Activated CD4-positive, alpha-beta memory T cell treated with anti-CD3 and anti-CD28 coated beads for 36 hours (primary cell): ENCODE results near the gene CYP26B1. TPM values are rescaled to one million over a fixed set of nuclear protein-coding genes. Genes with fewer than 3 reads are reported as not detected.

Experiments
- CTCF ChIA-PET: fragments of 350-600 bp; sonication (Branson Sonifier 250); formaldehyde crosslinking; loops from one replicate; lab custom pipeline; 2021; ENCODE audit warnings: antibody characterized with exemption, inconsistent platforms; lab: Charles Lee
- POLR2A ChIA-PET: fragments of 350-600 bp; sonication (Branson Sonifier 250); formaldehyde crosslinking; loops from one replicate; lab custom pipeline; 2021; ENCODE audit warnings: antibody characterized with exemption; lab: Charles Lee
- DNase-seq: peaks from one replicate; pipeline ENCODE4 v3.0.0-alpha.2; 2020
- H3K27ac Mint-ChIP-seq: one replicate; pipeline ENCODE4 v1.8.0; 2021; ENCODE audit warnings: mixed read lengths
- H3K27me3 Mint-ChIP-seq: one replicate; pipeline ENCODE4 v1.8.0; 2021; ENCODE audit warnings: mixed read lengths
- H3K36me3 Mint-ChIP-seq: one replicate; pipeline ENCODE4 v1.8.0; 2021; ENCODE audit warnings: mixed read lengths
- H3K4me1 Mint-ChIP-seq: one replicate; pipeline ENCODE4 v1.8.0; 2021; ENCODE audit warnings: low read depth, mixed read lengths
- H3K4me3 Mint-ChIP-seq: one replicate; pipeline ENCODE4 v1.8.0; 2021; ENCODE audit warnings: mild to moderate bottlenecking, mixed read lengths
- H3K9me3 Mint-ChIP-seq: one replicate; pipeline ENCODE4 v1.8.0; 2021; ENCODE audit warnings: mixed read lengths
- intact Hi-C: fragments of 100-400 bp; cut with micrococcal nuclease; formaldehyde crosslinking; loops from one replicate; pipeline ENCODE4 v1.15.1; 2023
- total RNA-seq, 2 experiments: library from RNA; stranded (reverse); gene quantifications; one replicate each; pipeline ENCODE4 v1.2.3, GENCODE V29; 2021

CYP26B1 gene
- total RNA-seq, 2 experiments from 2014 or later, result not detected

- peaks cover 1% of the 10 kb centered on the region for H3K27me3 Mint-ChIP-seq
- POLR2A ChIA-PET, result no interaction called here
- no peak for DNase-seq
- H3K36me3 Mint-ChIP-seq, result no peaks in the 10 kb centered on the region
- H3K9me3 Mint-ChIP-seq, result no peaks in the 10 kb centered on the region
- no peak overlapping the region for H3K4me3 Mint-ChIP-seq
- H3K4me1 Mint-ChIP-seq, result no peaks in the 10 kb centered on the region
- intact Hi-C loops, result no loop called here
- CTCF ChIA-PET, result no interaction called here
- H3K27ac Mint-ChIP-seq, result no peak overlapping the region
Observed at GRCh38 chr2:72080286-72081145, 67.1 kb downstream of the CYP26B1 start.
